ENCODE results near the gene AARSD1.
"Not testable (repeated sequence)": the region's sequence is repeated elsewhere in the genome, so short reads cannot be mapped to it uniquely, and the experiment has no call there.

The AARSD1 gene

GRCh38 chr17:42997984-42998938, 34.0 kb upstream of the AARSD1 start, which contains the start of gene RPL27:
RPL27 (plus strand) TSS chr17:42998419; CDS start chr17:42998751, 332 bp downstream.
- H3K9ac ChIP-seq: peak within 1 kb of the TSS; percentile 98
- peak; percentile 85 for TF ChIP-seq CTCF (conservative IDR thresholded peaks at IDR 0.05; ENCODE audit: low read depth, low read length)
- H3K4me3 ChIP-seq (IDR thresholded peaks at IDR 0.05; ENCODE audit: insufficient read depth, low read depth, low read length): no peak within 1 kb of the TSS
- H3K4me2 ChIP-seq: peak within 1 kb of the TSS; percentile 85
- H3K4me1 ChIP-seq (ENCODE audit: low read depth, poor library complexity, severe bottlenecking): peaks cover 20% of the 10 kb centered on the region
- 0 out of 2 replicates have a peak, but pooled peaks cover 2% of the 10 kb centered on the region for H4K20me1 ChIP-seq (ENCODE audit: insufficient read depth)
- peak within 1 kb of the TSS; percentile 87 for H3K27ac ChIP-seq
- H3K27me3 ChIP-seq (ENCODE audit: insufficient read depth, low read depth): no peaks in the 10 kb centered on the region
- H3K79me2 ChIP-seq (ENCODE audit: insufficient read depth, low read depth): peaks cover 21% of the 10 kb centered on the region
- H3K36me3 ChIP-seq (ENCODE audit: insufficient read depth): peaks cover 9% of the 10 kb centered on the region; the same call in 1 of the 2 replicates
- H2AFZ ChIP-seq (ENCODE audit: low read depth): peak within 1 kb of the TSS; percentile 32; the same call in 1 of the 2 replicates

- 0 out of 2 replicates have a peak, but pooled peaks cover 2% of the 10 kb centered on the region for H4K20me1 ChIP-seq (ENCODE audit: insufficient read depth)
- H3K4me1 ChIP-seq (ENCODE audit: low read depth, poor library complexity, severe bottlenecking): peaks cover 24% of the 10 kb centered on the region
- H3K4me2 ChIP-seq: peak overlapping the region; percentile 43
- no peak overlapping the region for H3K4me3 ChIP-seq (IDR thresholded peaks at IDR 0.05; ENCODE audit: insufficient read depth, low read depth, low read length)
- peaks cover 5% of the 10 kb centered on the region; the same call in 1 of the 2 replicates for H3K36me3 ChIP-seq (ENCODE audit: insufficient read depth)
- TF ChIP-seq CTCF (conservative IDR thresholded peaks at IDR 0.05; ENCODE audit: low read depth, low read length): no peak
- no peak overlapping the region; the same call in 1 of the 2 replicates for H3K9ac ChIP-seq
- peak overlapping the region; percentile 87; the same call in 1 of the 2 replicates for H3K27ac ChIP-seq
- H3K79me2 ChIP-seq (ENCODE audit: insufficient read depth, low read depth): peaks cover 21% of the 10 kb centered on the region
- peak overlapping the region; percentile 16; the same call in 1 of the 2 replicates for H2AFZ ChIP-seq (ENCODE audit: low read depth)
- H3K27me3 ChIP-seq (ENCODE audit: insufficient read depth, low read depth): no peaks in the 10 kb centered on the region
Measured at GRCh38 chr17:42997390-42997983, 33.2 kb upstream of the AARSD1 start.

- H3K36me3 ChIP-seq (ENCODE audit: insufficient read depth); H4K20me1 ChIP-seq (ENCODE audit: insufficient read depth): not testable (repeated sequence)
Measured at GRCh38 chr17:42993913-42994312, 29.7 kb upstream of the AARSD1 start.

GRCh38 chr17:42992872-42993271, 28.6 kb upstream of the AARSD1 start:
- H3K9ac ChIP-seq: no peak overlapping the region
- 0 out of 2 replicates have a peak, but pooled peaks cover 6% of the 10 kb centered on the region for H3K36me3 ChIP-seq (ENCODE audit: insufficient read depth)
- no peaks in the 10 kb centered on the region for H4K20me1 ChIP-seq (ENCODE audit: insufficient read depth)
- no peak for TF ChIP-seq CTCF (conservative IDR thresholded peaks at IDR 0.05; ENCODE audit: low read depth, low read length)
- no peak overlapping the region for H3K4me2 ChIP-seq
- H2AFZ ChIP-seq (ENCODE audit: low read depth): no peak overlapping the region
- H3K4me3 ChIP-seq (IDR thresholded peaks at IDR 0.05; ENCODE audit: insufficient read depth, low read depth, low read length): no peak overlapping the region
- no peaks in the 10 kb centered on the region for H3K79me2 ChIP-seq (ENCODE audit: insufficient read depth, low read depth)
- no peaks in the 10 kb centered on the region for H3K27me3 ChIP-seq (ENCODE audit: insufficient read depth, low read depth)
- peaks cover 14% of the 10 kb centered on the region for H3K4me1 ChIP-seq (ENCODE audit: low read depth, poor library complexity, severe bottlenecking)
- no peak overlapping the region for H3K27ac ChIP-seq

More at GRCh38 chr17:42993913-42994312, 29.7 kb upstream of the AARSD1 start:
- H3K9ac ChIP-seq; H3K27ac ChIP-seq; H3K4me2 ChIP-seq; H3K79me2 ChIP-seq (ENCODE audit: insufficient read depth, low read depth); H3K27me3 ChIP-seq (ENCODE audit: insufficient read depth, low read depth); H3K4me3 ChIP-seq (IDR thresholded peaks at IDR 0.05; ENCODE audit: insufficient read depth, low read depth, low read length); H2AFZ ChIP-seq (ENCODE audit: low read depth): not testable (repeated sequence)
- H3K4me1 ChIP-seq (ENCODE audit: low read depth, poor library complexity, severe bottlenecking): peaks cover 14% of the 10 kb centered on the region
